GM12878 (cell line): Measurements from ENCODE around the gene VANGL2.

Source experiments
- ATF3 ChIP-seq: IDR thresholded peaks from 2 replicates; pipeline ENCODE4 v1.6.1; 2011; ENCODE audit warnings: low read depth, mild to moderate bottlenecking, low read length, moderate library complexity, borderline replicate concordance; ENCODE audit errors: extremely low read depth
- CBFB ChIP-seq: IDR thresholded peaks from 2 replicates; pipeline ENCODE4 v1.6.1; 2016; ENCODE audit warnings: antibody characterized with exemption, low read depth
- CTCF ChIP-seq, 3 experiments: IDR thresholded peaks in 2 of 3; conservative IDR thresholded peaks in 1 of 3; 2 replicates each; pipeline ENCODE4 v1.5.1; 2011; ENCODE audit warnings: low read depth in 3 of 3, low read length in 3 of 3, mild to moderate bottlenecking in 3 of 3, control low read depth in 2 of 3, moderate library complexity in 2 of 3, inconsistent platforms in 1 of 3, mixed read lengths in 1 of 3; ENCODE audit not compliant: control insufficient read depth in 2 of 3, insufficient read depth in 1 of 3; ENCODE audit errors: extremely low read depth in 1 of 3
- E2F8 ChIP-seq: fragments of 450-650 bp; IDR thresholded peaks from 2 replicates; pipeline ENCODE4 v1.6.1; 2018; ENCODE audit warnings: mild to moderate bottlenecking, low read depth, moderate library complexity; ENCODE audit not compliant: partially characterized antibody
- GATAD2B ChIP-seq: fragments of 450-650 bp; conservative IDR thresholded peaks from 2 replicates; pipeline ENCODE4 v1.6.1; 2017; ENCODE audit warnings: low read depth, mild to moderate bottlenecking, moderate library complexity
- POLR2A ChIP-seq: IDR thresholded peaks from 2 replicates; pipeline ENCODE4 v1.6.1; 2011; ENCODE audit warnings: low read depth, mild to moderate bottlenecking, low read length
- SMC3 ChIP-seq: IDR thresholded peaks from 2 replicates; pipeline ENCODE4 v1.6.1; 2011; ENCODE audit warnings: low read length, improper control_type of control experiment, borderline replicate concordance
- SP1 ChIP-seq: IDR thresholded peaks from one replicate; pipeline ENCODE4 v1.6.1; 2011; ENCODE audit warnings: low read depth, low read length
- ZZZ3 ChIP-seq: IDR thresholded peaks from 2 replicates; pipeline ENCODE4 v1.6.1; 2011; ENCODE audit warnings: low read depth; ENCODE audit not compliant: control insufficient read depth, insufficient read length
- TF ChIP-seq, protein P1 (sequence below): IDR thresholded peaks from 2 replicates; pipeline ENCODE4 v1.6.1; 2011; ENCODE audit warnings: low read depth, low read length, improper control_type of control experiment, borderline replicate concordance
- TF ChIP-seq, protein P2 (sequence below): IDR thresholded peaks from 2 replicates; pipeline ENCODE4 v1.6.1; 2012; ENCODE audit warnings: low read depth, low read length, improper control_type of control experiment

- TF ChIP-seq SMC3 (no peak), SP1 (no peak), E2F8 (no peak), CTCF (IDR thresholded peaks at IDR 0.05 in 2 of 3, conservative IDR thresholded peaks at IDR 0.05 in 1 of 3; ENCODE audit: control insufficient read depth in 2 of 3, extremely low read depth in 1 of 3, insufficient read depth in 1 of 3, low read depth in 3 of 3, low read length in 3 of 3) (no peak), ZZZ3 (no peak), POLR2A (no peak), GATAD2B (no peak), ATF3 (no peak), CBFB (no peak)
- TF ChIP-seq, protein P1, sequence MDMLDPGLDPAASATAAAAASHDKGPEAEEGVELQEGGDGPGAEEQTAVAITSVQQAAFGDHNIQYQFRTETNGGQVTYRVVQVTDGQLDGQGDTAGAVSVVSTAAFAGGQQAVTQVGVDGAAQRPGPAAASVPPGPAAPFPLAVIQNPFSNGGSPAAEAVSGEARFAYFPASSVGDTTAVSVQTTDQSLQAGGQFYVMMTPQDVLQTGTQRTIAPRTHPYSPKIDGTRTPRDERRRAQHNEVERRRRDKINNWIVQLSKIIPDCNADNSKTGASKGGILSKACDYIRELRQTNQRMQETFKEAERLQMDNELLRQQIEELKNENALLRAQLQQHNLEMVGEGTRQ = no peak
- TF ChIP-seq, protein P2, sequence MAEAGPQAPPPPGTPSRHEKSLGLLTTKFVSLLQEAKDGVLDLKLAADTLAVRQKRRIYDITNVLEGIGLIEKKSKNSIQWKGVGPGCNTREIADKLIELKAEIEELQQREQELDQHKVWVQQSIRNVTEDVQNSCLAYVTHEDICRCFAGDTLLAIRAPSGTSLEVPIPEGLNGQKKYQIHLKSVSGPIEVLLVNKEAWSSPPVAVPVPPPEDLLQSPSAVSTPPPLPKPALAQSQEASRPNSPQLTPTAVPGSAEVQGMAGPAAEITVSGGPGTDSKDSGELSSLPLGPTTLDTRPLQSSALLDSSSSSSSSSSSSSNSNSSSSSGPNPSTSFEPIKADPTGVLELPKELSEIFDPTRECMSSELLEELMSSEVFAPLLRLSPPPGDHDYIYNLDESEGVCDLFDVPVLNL = no peak
These were observed 36.2 kb upstream of the VANGL2 start for GRCh38 chr1:160363951-160364735.
